GM12878 (cell line): Measurements from ENCODE around the gene LRRC8B. TPM values are rescaled to one million over a fixed set of nuclear protein-coding genes. Genes with fewer than 3 reads are reported as not detected.

ENCODE experiments used
- ATAC-seq: fragments of 200-7000 bp; cut with Tn5 transposase; 3 replicates; pipeline ENCODE4 v1.9.1; 2020; ENCODE audit warnings: mild to moderate bottlenecking, moderate library complexity
- BruUV-seq: library from RNA; stranded (reverse); fragments of 400-500 nt; replicated peaks from 2 replicates; lab custom pipeline; 2021; lab: Mats Ljungman, UMichigan
- CTCF ChIA-PET: fragments of 300-600 bp; sonication (Branson Sonifier 250); formaldehyde crosslinking; extraction: SDS; loops from one replicate; lab custom pipeline; 2021; ENCODE audit warnings: inconsistent platforms; lab: Yijun Ruan, JAX
- POLR2A ChIA-PET: fragments of 350-600 bp; formaldehyde crosslinking; extraction: SDS; loops from one replicate; lab custom pipeline; 2021; ENCODE audit warnings: inconsistent platforms; lab: Charles Lee
- RAD21 ChIA-PET: fragments of 300-600 bp; sonication (Branson Sonifier 250); formaldehyde crosslinking; loops from one replicate; lab custom pipeline; 2023; ENCODE audit warnings: antibody characterized with exemption; ENCODE audit not compliant: unreplicated experiment; lab: Charles Lee
- SMC1A ChIA-PET: fragments of 300-600 bp; sonication (Branson Sonifier 250); formaldehyde crosslinking; loops from one replicate; lab custom pipeline; 2023; ENCODE audit not compliant: unreplicated experiment, uncharacterized antibody; lab: Charles Lee
- DNase-seq: peaks from one replicate; pipeline ENCODE4 v3.0.0-alpha.2; 2011; ENCODE audit warnings: low read depth, low spot score
- FAIRE-seq: peaks from 3 replicates; lab custom pipeline; 2011; peaks lifted over from hg19 to GRCh38; lab: Jason Lieb, UNC
- H2AFZ ChIP-seq: 2 replicates; pipeline ENCODE4 v1.6.0; 2011; ENCODE audit warnings: low read depth, low read length, control low read depth; ENCODE audit not compliant: control insufficient read depth
- H3K27ac ChIP-seq: 2 replicates; pipeline ENCODE4 v1.5.1; 2011; ENCODE audit warnings: control low read depth; ENCODE audit not compliant: control insufficient read depth, insufficient read depth
- H3K27me3 ChIP-seq, 2 experiments: replicated peaks in 1 of 2; 2 replicates each; pipeline versions ENCODE4 v1.6.0 to v1.6.1; 2011; ENCODE audit warnings: low read length in 1 of 2; ENCODE audit not compliant: control insufficient read depth in 2 of 2, insufficient read depth in 2 of 2
- H3K36me3 ChIP-seq, 2 experiments: 2 replicates each; pipeline ENCODE4 v1.5.1; 2011; ENCODE audit warnings: low read length in 1 of 2; ENCODE audit not compliant: control insufficient read depth in 2 of 2, insufficient read depth in 2 of 2
- H3K4me1 ChIP-seq: 2 replicates; pipeline ENCODE4 v1.6.1; 2011; ENCODE audit warnings: mild to moderate bottlenecking, low read length, moderate library complexity, mixed read lengths; ENCODE audit not compliant: control insufficient read depth, insufficient read depth
- H3K4me2 ChIP-seq: 2 replicates; pipeline ENCODE4 v1.6.0; 2011; ENCODE audit warnings: control low read depth; ENCODE audit not compliant: control insufficient read depth, insufficient read depth
- H3K4me3 ChIP-seq: fragments of 200-600 bp; sonication (generic); 2 replicates; pipeline ENCODE4 v1.5.1; 2016
- H3K79me2 ChIP-seq: 2 replicates; pipeline ENCODE4 v1.6.0; 2011; ENCODE audit warnings: low read length; ENCODE audit not compliant: control insufficient read depth, insufficient read depth
- H3K9ac ChIP-seq: 2 replicates; pipeline ENCODE4 v1.8.0; 2011; ENCODE audit warnings: low read length, control low read depth, mixed read lengths; ENCODE audit not compliant: control insufficient read depth, insufficient read depth
- H3K9me3 ChIP-seq: replicated peaks from 3 replicates; pipeline ENCODE4 v1.5.1; 2011; ENCODE audit warnings: mild to moderate bottlenecking, low read length; ENCODE audit not compliant: control insufficient read depth, insufficient read depth
- H4K20me1 ChIP-seq: 2 replicates; pipeline ENCODE4 v1.6.0; 2011; ENCODE audit not compliant: control insufficient read depth, insufficient read depth
- ATF2 ChIP-seq: IDR thresholded peaks from 2 replicates; pipeline ENCODE4 v1.6.1; 2012; ENCODE audit warnings: low read length, inconsistent platforms
- CREB1 ChIP-seq: IDR thresholded peaks from 2 replicates; pipeline ENCODE4 v1.6.1; 2012; ENCODE audit warnings: low read depth, mild to moderate bottlenecking, inconsistent platforms
- LARP7 ChIP-seq: fragments of 450-650 bp; IDR thresholded peaks from 2 replicates; pipeline ENCODE4 v1.6.1; 2017; ENCODE audit warnings: mild to moderate bottlenecking
- POU2F2 ChIP-seq: IDR thresholded peaks from 3 replicates; pipeline ENCODE4 v1.6.1; 2011; ENCODE audit warnings: low read depth, mild to moderate bottlenecking, low read length, borderline replicate concordance
- RFX5 ChIP-seq: IDR thresholded peaks from 2 replicates; pipeline ENCODE4 v1.6.1; 2011; ENCODE audit warnings: low read depth, low read length, improper control_type of control experiment
- YBX1 ChIP-seq: fragments of 450-650 bp; IDR thresholded peaks from 2 replicates; pipeline ENCODE4 v1.6.1; 2016; ENCODE audit warnings: antibody characterized with exemption
- ZNF274 ChIP-seq: IDR thresholded peaks from one replicate; pipeline ENCODE4 v1.8.0; 2011; ENCODE audit not compliant: insufficient read length, insufficient read depth
- WGBS: methylation state at CpG from one replicate; pipeline ENCODE4 v1.1.6; 2016; ENCODE audit warnings: low lambda C conversion rate; ENCODE audit not compliant: insufficient replicate concordance, insufficient coverage; ENCODE audit errors: missing lambda C conversion rate; 5-methylcytosine and 5-hydroxymethylcytosine counted together
- in situ Hi-C: fragments of 300-500 bp; cut with MboI; formaldehyde crosslinking; loops from 9 replicates; pipeline ENCODE4 v1.14.3; 2018; ENCODE audit warnings: mixed read lengths
- intact Hi-C: fragments of 100-400 bp; cut with micrococcal nuclease; formaldehyde crosslinking; loops from one replicate; pipeline ENCODE4 v1.14.2; 2022; ENCODE audit not compliant: unreplicated experiment
- polyA plus RNA-seq, 11 experiments: library from polyadenylated mRNA; depleted of rRNA in 4 of 11; unstranded in 6 of 11; stranded (reverse) in 5 of 11; fragments of >200 nt; fragmentation: Nextera tagmentation in 4 of 11; fragmentation: Illumina TruSeq in 1 of 11; extraction: Ambion mirVana in 4 of 11; extraction: Trizol in 1 of 11; gene quantifications; 1 replicate in 1 of 11; 2 replicates in 10 of 11; pipeline versions ENCODE4 v1.2.1 to v1.2.3, GENCODE V29; 2011 to 2016; ENCODE audit warnings: inconsistent platforms in 2 of 11, missing spikeins in 2 of 11, low read depth in 1 of 11
- total RNA-seq, 4 experiments: library from RNA; depleted of rRNA in 3 of 4; stranded (reverse); fragments of >200 nt in 3 of 4; fragmentation: Illumina TruSeq in 1 of 4; extraction: Trizol in 1 of 4; gene quantifications; 2 replicates each; pipeline versions ENCODE4 v1.2.1 to v1.2.3, GENCODE V29; 2013 to 2021
- TF ChIP-seq, protein P1 (sequence below): fragments of 450-650 bp; IDR thresholded peaks from 2 replicates; pipeline ENCODE4 v1.6.1; 2017; ENCODE audit warnings: mild to moderate bottlenecking
- TF ChIP-seq, protein P2 (sequence below): fragments of 450-650 bp; conservative IDR thresholded peaks from 2 replicates; pipeline ENCODE4 v1.6.1; 2017; ENCODE audit warnings: mild to moderate bottlenecking, moderate library complexity
- TF ChIP-seq, protein P3 (sequence below): fragments of 450-650 bp; formaldehyde crosslinking; IDR thresholded peaks from 2 replicates; pipeline ENCODE4 v1.4.0; 2020; ENCODE audit warnings: mild to moderate bottlenecking, moderate library complexity

LRRC8B gene
- total and polyA plus RNA-seq, 10 of the 15 experiments (the other 5 are each of a cell fraction or from before 2014, with no cell fraction given) = 1.3 to 9.2 (median 5.4) TPM

GRCh38 chr1:89531480-89532139 is 7.0 kb downstream of the LRRC8B start:
- H3K4me1 ChIP-seq = peaks cover 4% of the 10 kb centered on the region; the same call in 1 of the 2 replicates
- no peak overlapping the region for H3K9ac ChIP-seq
- ChIA-PET SMC1A (interaction anchor here (1.1 to 1.4 kb wide), 3 partner anchors 9 to 230 kb away, joined by 3 to 4 read pairs (median 3); no protein-coding TSS in a partner anchor), POLR2A (interaction anchor here (0.9 kb wide), 1 partner anchor 8 kb away, joined by 3 read pairs; no protein-coding TSS in a partner anchor), RAD21 (no interaction called here), CTCF (interaction anchor here (1.2 to 1.8 kb wide), 4 partner anchors 9 to 232 kb away, joined by 3 to 7 read pairs (median 4); no protein-coding TSS in a partner anchor)
- H2AFZ ChIP-seq = no peak overlapping the region
- FAIRE-seq (no peak), ATAC-seq (no peak), DNase-seq (no peak)
- H3K79me2 ChIP-seq = peaks cover 18% of the 10 kb centered on the region
- WGBS = 85% methylated on average over 3 of the region's 3 CpGs
- H3K9me3 ChIP-seq = no peaks in the 10 kb centered on the region; the same call in 2 of the 3 replicates
- BruUV-seq = no TSS peak
- H3K4me3 ChIP-seq = no peak overlapping the region
- intact Hi-C loops (no loop called here), in situ Hi-C loops (no loop called here)
- H3K36me3 ChIP-seq = no peaks in the 10 kb centered on the region; a peak in 1 of 4 replicates
- no peaks in the 10 kb centered on the region for H4K20me1 ChIP-seq
- no peak overlapping the region for H3K4me2 ChIP-seq
- no peak overlapping the region for H3K27ac ChIP-seq
- no peaks in the 10 kb centered on the region for H3K27me3 ChIP-seq
- TF ChIP-seq POU2F2 (no peak), LARP7 (no peak), ATF2 (no peak), YBX1 (no peak), RFX5 (no peak), CREB1 (no peak), ZNF274 (no peak)
- TF ChIP-seq, protein P1, sequence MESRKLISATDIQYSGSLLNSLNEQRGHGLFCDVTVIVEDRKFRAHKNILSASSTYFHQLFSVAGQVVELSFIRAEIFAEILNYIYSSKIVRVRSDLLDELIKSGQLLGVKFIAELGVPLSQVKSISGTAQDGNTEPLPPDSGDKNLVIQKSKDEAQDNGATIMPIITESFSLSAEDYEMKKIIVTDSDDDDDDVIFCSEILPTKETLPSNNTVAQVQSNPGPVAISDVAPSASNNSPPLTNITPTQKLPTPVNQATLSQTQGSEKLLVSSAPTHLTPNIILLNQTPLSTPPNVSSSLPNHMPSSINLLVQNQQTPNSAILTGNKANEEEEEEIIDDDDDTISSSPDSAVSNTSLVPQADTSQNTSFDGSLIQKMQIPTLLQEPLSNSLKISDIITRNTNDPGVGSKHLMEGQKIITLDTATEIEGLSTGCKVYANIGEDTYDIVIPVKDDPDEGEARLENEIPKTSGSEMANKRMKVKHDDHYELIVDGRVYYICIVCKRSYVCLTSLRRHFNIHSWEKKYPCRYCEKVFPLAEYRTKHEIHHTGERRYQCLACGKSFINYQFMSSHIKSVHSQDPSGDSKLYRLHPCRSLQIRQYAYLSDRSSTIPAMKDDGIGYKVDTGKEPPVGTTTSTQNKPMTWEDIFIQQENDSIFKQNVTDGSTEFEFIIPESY = no peak
- TF ChIP-seq, protein P2, sequence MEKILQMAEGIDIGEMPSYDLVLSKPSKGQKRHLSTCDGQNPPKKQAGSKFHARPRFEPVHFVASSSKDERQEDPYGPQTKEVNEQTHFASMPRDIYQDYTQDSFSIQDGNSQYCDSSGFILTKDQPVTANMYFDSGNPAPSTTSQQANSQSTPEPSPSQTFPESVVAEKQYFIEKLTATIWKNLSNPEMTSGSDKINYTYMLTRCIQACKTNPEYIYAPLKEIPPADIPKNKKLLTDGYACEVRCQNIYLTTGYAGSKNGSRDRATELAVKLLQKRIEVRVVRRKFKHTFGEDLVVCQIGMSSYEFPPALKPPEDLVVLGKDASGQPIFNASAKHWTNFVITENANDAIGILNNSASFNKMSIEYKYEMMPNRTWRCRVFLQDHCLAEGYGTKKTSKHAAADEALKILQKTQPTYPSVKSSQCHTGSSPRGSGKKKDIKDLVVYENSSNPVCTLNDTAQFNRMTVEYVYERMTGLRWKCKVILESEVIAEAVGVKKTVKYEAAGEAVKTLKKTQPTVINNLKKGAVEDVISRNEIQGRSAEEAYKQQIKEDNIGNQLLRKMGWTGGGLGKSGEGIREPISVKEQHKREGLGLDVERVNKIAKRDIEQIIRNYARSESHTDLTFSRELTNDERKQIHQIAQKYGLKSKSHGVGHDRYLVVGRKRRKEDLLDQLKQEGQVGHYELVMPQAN = no peak
- TF ChIP-seq, protein P3, sequence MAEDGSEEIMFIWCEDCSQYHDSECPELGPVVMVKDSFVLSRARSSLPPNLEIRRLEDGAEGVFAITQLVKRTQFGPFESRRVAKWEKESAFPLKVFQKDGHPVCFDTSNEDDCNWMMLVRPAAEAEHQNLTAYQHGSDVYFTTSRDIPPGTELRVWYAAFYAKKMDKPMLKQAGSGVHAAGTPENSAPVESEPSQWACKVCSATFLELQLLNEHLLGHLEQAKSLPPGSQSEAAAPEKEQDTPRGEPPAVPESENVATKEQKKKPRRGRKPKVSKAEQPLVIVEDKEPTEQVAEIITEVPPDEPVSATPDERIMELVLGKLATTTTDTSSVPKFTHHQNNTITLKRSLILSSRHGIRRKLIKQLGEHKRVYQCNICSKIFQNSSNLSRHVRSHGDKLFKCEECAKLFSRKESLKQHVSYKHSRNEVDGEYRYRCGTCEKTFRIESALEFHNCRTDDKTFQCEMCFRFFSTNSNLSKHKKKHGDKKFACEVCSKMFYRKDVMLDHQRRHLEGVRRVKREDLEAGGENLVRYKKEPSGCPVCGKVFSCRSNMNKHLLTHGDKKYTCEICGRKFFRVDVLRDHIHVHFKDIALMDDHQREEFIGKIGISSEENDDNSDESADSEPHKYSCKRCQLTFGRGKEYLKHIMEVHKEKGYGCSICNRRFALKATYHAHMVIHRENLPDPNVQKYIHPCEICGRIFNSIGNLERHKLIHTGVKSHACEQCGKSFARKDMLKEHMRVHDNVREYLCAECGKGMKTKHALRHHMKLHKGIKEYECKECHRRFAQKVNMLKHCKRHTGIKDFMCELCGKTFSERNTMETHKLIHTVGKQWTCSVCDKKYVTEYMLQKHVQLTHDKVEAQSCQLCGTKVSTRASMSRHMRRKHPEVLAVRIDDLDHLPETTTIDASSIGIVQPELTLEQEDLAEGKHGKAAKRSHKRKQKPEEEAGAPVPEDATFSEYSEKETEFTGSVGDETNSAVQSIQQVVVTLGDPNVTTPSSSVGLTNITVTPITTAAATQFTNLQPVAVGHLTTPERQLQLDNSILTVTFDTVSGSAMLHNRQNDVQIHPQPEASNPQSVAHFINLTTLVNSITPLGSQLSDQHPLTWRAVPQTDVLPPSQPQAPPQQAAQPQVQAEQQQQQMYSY (CRISPR knock-in tag) = no peak
